Bronchial epithelial cell (primary cell): ENCODE data around the gene DAAM2. TPM values are rescaled to one million over a fixed set of nuclear protein-coding genes. Genes with fewer than 3 reads are reported as not detected.

Experiments
- DNase-seq: peaks from one replicate; pipeline ENCODE4 v3.0.0-alpha.2; 2010; ENCODE audit warnings: low read depth
- FAIRE-seq: peaks from 2 replicates; lab custom pipeline; 2011; peaks lifted over from hg19 to GRCh38; lab: Jason Lieb, UNC
- H3K27me3 ChIP-seq: 2 replicates; pipeline ENCODE4 v1.5.1; 2011; ENCODE audit warnings: low read length; ENCODE audit not compliant: control insufficient read depth, insufficient read depth
- H3K36me3 ChIP-seq: 2 replicates; pipeline ENCODE4 v1.5.1; 2011; ENCODE audit warnings: low read length; ENCODE audit not compliant: control insufficient read depth, insufficient read depth
- H3K4me3 ChIP-seq: 2 replicates; pipeline ENCODE4 v1.5.1; 2011; ENCODE audit warnings: mild to moderate bottlenecking, low read depth, low read length, control low read depth
- total RNA-seq: library from RNA; depleted of rRNA; stranded (reverse); fragments of >200 nt; gene quantifications from 2 replicates; pipeline ENCODE4 v1.2.1, GENCODE V29; 2014
- TF ChIP-seq, protein P1 (sequence below): IDR thresholded peaks from 2 replicates; pipeline ENCODE4 v1.5.1; 2011; ENCODE audit warnings: mild to moderate bottlenecking, moderate library complexity, low read length, control low read depth, inconsistent platforms; ENCODE audit not compliant: insufficient read depth, severe bottlenecking

The DAAM2 gene
- total RNA-seq, 1 donor from 2014 or later = under 0.01 TPM

DNA sequence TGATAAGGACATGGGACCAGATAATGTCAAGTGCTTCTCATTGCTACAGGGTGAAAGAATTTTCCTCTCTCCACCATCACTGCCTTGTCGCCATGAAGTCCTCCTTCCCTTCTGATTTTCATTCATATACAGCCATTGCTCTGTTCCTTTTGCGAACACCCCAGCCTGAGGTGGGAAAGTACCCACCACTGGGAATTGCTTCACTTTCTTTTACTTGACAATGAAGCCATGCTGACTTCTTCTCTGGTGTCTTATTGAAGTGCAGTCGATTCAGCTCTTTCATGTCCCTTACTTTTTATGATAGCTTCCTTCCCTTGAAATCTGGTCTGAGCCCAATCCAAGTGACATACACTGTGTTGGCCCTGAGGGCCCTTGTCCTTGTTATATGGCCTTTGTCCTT lies 16.2 kb downstream of the DAAM2 start:
- FAIRE-seq = no peak
- TF ChIP-seq, protein P1, sequence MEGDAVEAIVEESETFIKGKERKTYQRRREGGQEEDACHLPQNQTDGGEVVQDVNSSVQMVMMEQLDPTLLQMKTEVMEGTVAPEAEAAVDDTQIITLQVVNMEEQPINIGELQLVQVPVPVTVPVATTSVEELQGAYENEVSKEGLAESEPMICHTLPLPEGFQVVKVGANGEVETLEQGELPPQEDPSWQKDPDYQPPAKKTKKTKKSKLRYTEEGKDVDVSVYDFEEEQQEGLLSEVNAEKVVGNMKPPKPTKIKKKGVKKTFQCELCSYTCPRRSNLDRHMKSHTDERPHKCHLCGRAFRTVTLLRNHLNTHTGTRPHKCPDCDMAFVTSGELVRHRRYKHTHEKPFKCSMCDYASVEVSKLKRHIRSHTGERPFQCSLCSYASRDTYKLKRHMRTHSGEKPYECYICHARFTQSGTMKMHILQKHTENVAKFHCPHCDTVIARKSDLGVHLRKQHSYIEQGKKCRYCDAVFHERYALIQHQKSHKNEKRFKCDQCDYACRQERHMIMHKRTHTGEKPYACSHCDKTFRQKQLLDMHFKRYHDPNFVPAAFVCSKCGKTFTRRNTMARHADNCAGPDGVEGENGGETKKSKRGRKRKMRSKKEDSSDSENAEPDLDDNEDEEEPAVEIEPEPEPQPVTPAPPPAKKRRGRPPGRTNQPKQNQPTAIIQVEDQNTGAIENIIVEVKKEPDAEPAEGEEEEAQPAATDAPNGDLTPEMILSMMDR = no peak
- Histone ChIP-seq H3K36me3 (no peaks in the 10 kb centered on the region), H3K27me3 (peaks cover 1% of the 10 kb centered on the region), H3K4me3 (no peak overlapping the region)
- no peak for DNase-seq

DNA sequence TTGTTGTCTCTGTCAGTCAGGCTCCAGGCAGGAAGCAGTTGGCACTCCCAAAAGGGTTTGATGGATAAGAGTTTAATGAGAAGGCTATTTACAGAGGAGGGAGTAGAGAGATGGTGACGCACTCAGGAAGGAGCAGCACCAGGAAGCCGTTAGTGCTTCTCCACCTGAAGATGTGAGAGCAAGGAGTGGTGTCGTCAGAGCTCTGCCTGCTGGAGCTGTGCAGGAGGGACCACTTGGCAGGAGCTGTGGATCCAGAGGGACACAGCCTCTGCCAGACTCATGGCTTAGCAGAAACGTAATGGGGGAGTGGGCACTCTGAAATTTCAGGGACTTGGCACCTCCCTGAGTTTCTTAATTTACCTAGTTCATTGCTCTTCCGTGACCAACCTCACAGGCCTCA lies 16.8 kb downstream of the DAAM2 start:
- Histone ChIP-seq H3K4me3 (no peak overlapping the region), H3K27me3 (no peaks in the 10 kb centered on the region), H3K36me3 (no peaks in the 10 kb centered on the region)
- TF ChIP-seq, protein P1 = no peak
- DNase-seq (no peak), FAIRE-seq (no peak)

DNA sequence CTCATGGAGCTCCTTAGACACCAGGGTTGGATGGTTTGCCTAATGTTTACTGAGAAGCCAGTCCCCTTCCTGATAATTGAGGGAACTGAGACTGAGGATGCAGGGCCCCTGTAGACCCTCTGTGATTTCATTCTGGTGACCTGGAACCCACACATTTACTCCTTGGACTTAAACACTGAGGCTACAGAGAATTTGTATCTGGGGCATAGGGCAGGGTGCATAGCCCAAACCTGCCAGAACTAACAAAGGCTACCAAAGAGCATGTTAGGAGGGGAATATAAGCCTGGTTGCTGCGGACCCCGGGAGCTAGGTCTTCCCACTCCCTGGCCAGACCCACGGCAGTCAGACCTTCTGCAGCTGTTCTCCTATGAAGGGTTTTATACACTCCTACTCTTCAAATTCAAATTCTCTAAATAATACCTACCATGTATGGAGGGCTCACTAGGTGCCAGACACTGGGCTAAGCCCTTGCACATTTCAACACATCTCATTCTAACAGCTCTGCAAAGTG lies 19.7 kb downstream of the DAAM2 start:
- DNase-seq (no peak), FAIRE-seq (no peak)
- Histone ChIP-seq H3K4me3 (no peak overlapping the region), H3K36me3 (no peaks in the 10 kb centered on the region), H3K27me3 (peaks cover 1% of the 10 kb centered on the region)
- TF ChIP-seq, protein P1 = no peak

DNA sequence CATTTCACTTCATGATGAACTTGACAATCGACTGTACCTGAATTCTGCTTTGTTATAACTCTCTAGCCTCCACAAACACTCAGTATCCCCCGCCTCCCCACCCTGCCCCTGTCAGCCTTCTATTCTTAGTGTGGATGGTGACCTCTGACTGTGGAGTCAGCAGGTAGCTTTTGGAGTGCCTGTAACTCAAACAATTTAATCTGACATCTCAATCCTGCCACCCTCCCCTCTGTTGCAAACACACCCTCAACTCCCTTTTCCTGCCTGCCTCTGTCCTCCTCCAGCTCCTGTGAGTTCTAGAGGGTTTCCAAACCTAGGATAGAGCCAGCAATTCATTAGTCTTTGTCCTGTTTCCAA lies 20.3 kb downstream of the DAAM2 start:
- no peaks in the 10 kb centered on the region for H3K36me3 ChIP-seq
- FAIRE-seq (no peak), DNase-seq (no peak)
- TF ChIP-seq, protein P1 = no peak
- peaks cover 1% of the 10 kb centered on the region for H3K27me3 ChIP-seq
- H3K4me3 ChIP-seq = no peak overlapping the region

DNA sequence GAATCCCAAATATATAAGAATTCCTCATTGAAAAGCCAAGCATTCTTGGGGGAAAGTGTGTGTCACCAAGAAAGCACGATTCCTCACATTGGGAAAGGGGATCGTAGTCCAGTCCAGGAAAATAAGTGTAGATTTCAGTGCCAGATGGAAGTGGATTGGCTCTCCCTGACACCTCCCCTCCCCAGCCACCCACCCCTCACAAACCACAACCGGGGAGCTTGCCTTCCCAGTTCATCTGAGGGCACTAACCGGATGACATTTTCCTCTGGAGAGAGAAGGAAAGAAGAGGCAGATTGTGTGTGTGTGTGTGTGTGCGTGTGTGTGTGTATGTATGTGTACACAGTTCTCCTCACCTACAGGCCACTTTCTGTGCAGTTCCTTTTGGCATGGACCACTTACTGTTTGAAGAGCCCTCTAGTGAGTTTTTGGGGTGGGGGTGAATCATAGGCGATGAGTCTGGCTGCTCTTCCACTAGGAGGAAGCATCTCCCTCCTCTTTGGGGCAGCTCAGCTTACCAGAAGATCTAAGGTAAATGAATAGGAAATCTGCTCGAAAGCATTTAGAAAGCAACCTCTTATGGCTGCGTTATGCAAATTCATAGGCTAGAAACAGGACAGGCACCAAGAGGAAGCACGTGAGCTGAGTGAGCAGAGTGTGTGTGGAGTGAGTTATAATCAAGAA lies 20.8 kb downstream of the DAAM2 start:
- peaks cover 1% of the 10 kb centered on the region for H3K27me3 ChIP-seq
- FAIRE-seq (no peak), DNase-seq (no peak)
- H3K36me3 ChIP-seq = no peaks in the 10 kb centered on the region
- no peak overlapping the region for H3K4me3 ChIP-seq
- TF ChIP-seq, protein P1 = no peak

DNA sequence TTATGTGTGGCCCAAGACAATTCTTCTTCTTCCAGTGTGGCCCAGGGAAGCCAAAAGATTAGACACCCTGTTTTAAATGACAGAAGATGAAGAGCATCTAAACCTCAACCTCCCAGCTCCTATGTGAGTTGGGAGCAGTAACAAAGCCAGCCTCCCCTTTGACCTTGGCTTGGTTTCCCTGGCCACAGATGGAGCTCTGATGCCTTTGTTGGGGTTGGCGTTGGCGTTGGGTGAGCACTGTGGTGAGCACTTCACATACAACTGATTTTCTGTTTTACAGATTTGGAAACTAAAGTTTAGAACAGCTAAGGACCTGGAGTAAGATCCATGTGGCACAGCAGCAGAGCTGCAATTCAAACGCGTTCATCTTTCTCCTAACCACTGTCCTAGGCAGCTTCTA lies 22.1 kb downstream of the DAAM2 start:
- no peaks in the 10 kb centered on the region for H3K36me3 ChIP-seq
- H3K27me3 ChIP-seq = peaks cover 1% of the 10 kb centered on the region
- FAIRE-seq = peak; percentile 7
- no peak overlapping the region for H3K4me3 ChIP-seq
- DNase-seq = no peak
- TF ChIP-seq, protein P1 = no peak
